Trophoblast cell (in vitro differentiated cells and primary cell): Measurements from ENCODE around the gene PHLDB3.

ENCODE experiments used
- DNase-seq, 2 donors: peaks; one replicate each; pipeline ENCODE4 v3.0.0-alpha.2; 2016
- H2AFZ ChIP-seq: 2 replicates; pipeline ENCODE4 v1.6.1; 2013; ENCODE audit warnings: low read length, moderate library complexity, mild to moderate bottlenecking; ENCODE audit not compliant: insufficient read depth, poor library complexity
- H2AK5ac ChIP-seq: 2 replicates; pipeline ENCODE4 v1.6.1; 2013; ENCODE audit warnings: mild to moderate bottlenecking, low read length
- H2BK120ac ChIP-seq: 2 replicates; pipeline ENCODE4 v1.6.1; 2013; ENCODE audit warnings: low read length, mild to moderate bottlenecking, moderate library complexity; ENCODE audit not compliant: insufficient read depth, poor library complexity
- H2BK12ac ChIP-seq: 2 replicates; pipeline ENCODE4 v1.6.1; 2013; ENCODE audit warnings: mild to moderate bottlenecking, low read length, moderate library complexity
- H2BK5ac ChIP-seq: 2 replicates; pipeline ENCODE4 v1.6.1; 2013; ENCODE audit warnings: low read length, low read depth, moderate library complexity, mild to moderate bottlenecking; ENCODE audit not compliant: poor library complexity
- H3K14ac ChIP-seq: 2 replicates; pipeline ENCODE4 v1.6.1; 2013; ENCODE audit warnings: mild to moderate bottlenecking, low read length
- H3K18ac ChIP-seq: 2 replicates; pipeline ENCODE4 v1.6.1; 2013; ENCODE audit warnings: mild to moderate bottlenecking, low read length
- H3K23ac ChIP-seq: 2 replicates; pipeline ENCODE4 v1.6.1; 2013; ENCODE audit warnings: low read length
- H3K27ac ChIP-seq: 2 replicates; pipeline ENCODE4 v1.5.1; 2013; ENCODE audit warnings: low read depth, mild to moderate bottlenecking, inconsistent platforms, low read length, moderate library complexity
- H3K27me3 ChIP-seq: 2 replicates; pipeline ENCODE4 v1.6.1; 2013; ENCODE audit warnings: inconsistent platforms, mild to moderate bottlenecking, low read length, moderate library complexity; ENCODE audit not compliant: insufficient read depth
- H3K36me3 ChIP-seq, 2 experiments: 1 replicate in 1 of 2; 2 replicates in 1 of 2; pipeline ENCODE4 v1.6.1; 2013; ENCODE audit warnings: low read length in 2 of 2, mild to moderate bottlenecking in 2 of 2, moderate library complexity in 1 of 2; ENCODE audit not compliant: insufficient read depth in 2 of 2, control insufficient read depth in 1 of 2
- H3K4ac ChIP-seq: 2 replicates; pipeline ENCODE4 v1.6.1; 2013; ENCODE audit warnings: low read depth, mild to moderate bottlenecking, low read length, moderate library complexity
- H3K4me1 ChIP-seq, 2 experiments: 1 replicate in 1 of 2; 2 replicates in 1 of 2; pipeline ENCODE4 v1.6.1; 2013; ENCODE audit warnings: low read length in 2 of 2, mild to moderate bottlenecking in 2 of 2, moderate library complexity in 1 of 2; ENCODE audit not compliant: insufficient read depth in 2 of 2, control insufficient read depth in 1 of 2
- H3K4me2 ChIP-seq: 2 replicates; pipeline ENCODE4 v1.6.1; 2013; ENCODE audit warnings: inconsistent platforms, mild to moderate bottlenecking, low read length, moderate library complexity
- H3K4me3 ChIP-seq: 2 replicates; pipeline ENCODE4 v1.5.1; 2013; ENCODE audit warnings: mild to moderate bottlenecking, low read depth, low read length, inconsistent platforms
- H3K79me1 ChIP-seq: one replicate; pipeline ENCODE4 v1.6.1; 2013; ENCODE audit warnings: low read length
- H3K79me2 ChIP-seq: 2 replicates; pipeline ENCODE4 v1.6.1; 2013; ENCODE audit warnings: low read length, mild to moderate bottlenecking; ENCODE audit not compliant: control insufficient read depth, insufficient read depth, poor library complexity
- H3K9ac ChIP-seq: 2 replicates; pipeline ENCODE4 v1.6.1; 2013; ENCODE audit warnings: mild to moderate bottlenecking, low read length
- H3K9me3 ChIP-seq: 2 replicates; pipeline ENCODE4 v1.6.1; 2013; ENCODE audit warnings: low read depth, mild to moderate bottlenecking, control low read depth, inconsistent platforms, low read length; ENCODE audit not compliant: insufficient read depth
- H4K12ac ChIP-seq: 2 replicates; pipeline ENCODE4 v1.6.1; 2013; ENCODE audit warnings: low read depth, mild to moderate bottlenecking, low read length, moderate library complexity
- H4K8ac ChIP-seq: 2 replicates; pipeline ENCODE4 v1.6.1; 2013; ENCODE audit warnings: low read depth, mild to moderate bottlenecking, low read length, moderate library complexity
- H4K91ac ChIP-seq: one replicate; pipeline ENCODE4 v1.6.1; 2013; ENCODE audit warnings: low read depth, mild to moderate bottlenecking, low read length, moderate library complexity
- WGBS: extraction: QIAGEN DNeasy Blood & Tissue Kit; methylation state at CpG from one replicate; pipeline ENCODE4 v1.1.7; 2013; ENCODE audit warnings: missing lambda C conversion rate; ENCODE audit not compliant: insufficient read length, insufficient coverage; ENCODE audit errors: extremely low coverage; 5-methylcytosine and 5-hydroxymethylcytosine counted together

The PHLDB3 gene

GRCh38 chr19:43430142-43430710, 74.3 kb downstream of the PHLDB3 start:
- H2AK5ac ChIP-seq: no peak overlapping the region
- no peaks in the 10 kb centered on the region for H3K36me3 ChIP-seq
- H3K4ac ChIP-seq: no peak overlapping the region
- no peak overlapping the region for H3K18ac ChIP-seq
- no peak overlapping the region for H4K8ac ChIP-seq
- H3K9me3 ChIP-seq: no peaks in the 10 kb centered on the region
- no CpG with 5 or more reads among the region's 6 CpGs for WGBS
- no peak overlapping the region for H2BK120ac ChIP-seq
- H3K27ac ChIP-seq: no peak overlapping the region
- H2BK12ac ChIP-seq: no peak overlapping the region
- H3K27me3 ChIP-seq: no peaks in the 10 kb centered on the region
- no peak overlapping the region for H3K9ac ChIP-seq
- no peak overlapping the region for H3K14ac ChIP-seq
- no peaks in the 10 kb centered on the region for H3K79me1 ChIP-seq
- no peak overlapping the region for H3K23ac ChIP-seq
- no peaks in the 10 kb centered on the region for H3K79me2 ChIP-seq
- no peak overlapping the region for H2BK5ac ChIP-seq
- H3K4me3 ChIP-seq: no peak overlapping the region
- no peak overlapping the region for H3K4me2 ChIP-seq
- H4K91ac ChIP-seq: no peak overlapping the region
- DNase-seq: no peak
- H2AFZ ChIP-seq: no peak overlapping the region
- H4K12ac ChIP-seq: no peak overlapping the region
- H3K4me1 ChIP-seq: no peaks in the 10 kb centered on the region

GRCh38 chr19:43429395-43429794, 75.2 kb downstream of the PHLDB3 start:
- H3K4me2 ChIP-seq: no peak overlapping the region
- H3K4me3 ChIP-seq: no peak overlapping the region
- H4K8ac ChIP-seq: no peak overlapping the region
- H3K4me1 ChIP-seq: no peaks in the 10 kb centered on the region
- H2BK12ac ChIP-seq: no peak overlapping the region
- no peak overlapping the region for H3K27ac ChIP-seq
- H3K23ac ChIP-seq: no peak overlapping the region
- no peak overlapping the region for H2AFZ ChIP-seq
- no peak overlapping the region for H3K14ac ChIP-seq
- no peaks in the 10 kb centered on the region for H3K27me3 ChIP-seq
- H3K4ac ChIP-seq: no peak overlapping the region
- no peak overlapping the region for H3K9ac ChIP-seq
- no peaks in the 10 kb centered on the region for H3K36me3 ChIP-seq
- H2BK5ac ChIP-seq: no peak overlapping the region
- H2BK120ac ChIP-seq: no peak overlapping the region
- H2AK5ac ChIP-seq: no peak overlapping the region
- H3K79me1 ChIP-seq: no peaks in the 10 kb centered on the region
- H3K9me3 ChIP-seq: no peaks in the 10 kb centered on the region
- no peak overlapping the region for H4K91ac ChIP-seq
- no peaks in the 10 kb centered on the region for H3K79me2 ChIP-seq
- no peak for DNase-seq
- H3K18ac ChIP-seq: no peak overlapping the region
- H4K12ac ChIP-seq: no peak overlapping the region
- WGBS: no CpG with 5 or more reads among the region's 7 CpGs

DNA sequence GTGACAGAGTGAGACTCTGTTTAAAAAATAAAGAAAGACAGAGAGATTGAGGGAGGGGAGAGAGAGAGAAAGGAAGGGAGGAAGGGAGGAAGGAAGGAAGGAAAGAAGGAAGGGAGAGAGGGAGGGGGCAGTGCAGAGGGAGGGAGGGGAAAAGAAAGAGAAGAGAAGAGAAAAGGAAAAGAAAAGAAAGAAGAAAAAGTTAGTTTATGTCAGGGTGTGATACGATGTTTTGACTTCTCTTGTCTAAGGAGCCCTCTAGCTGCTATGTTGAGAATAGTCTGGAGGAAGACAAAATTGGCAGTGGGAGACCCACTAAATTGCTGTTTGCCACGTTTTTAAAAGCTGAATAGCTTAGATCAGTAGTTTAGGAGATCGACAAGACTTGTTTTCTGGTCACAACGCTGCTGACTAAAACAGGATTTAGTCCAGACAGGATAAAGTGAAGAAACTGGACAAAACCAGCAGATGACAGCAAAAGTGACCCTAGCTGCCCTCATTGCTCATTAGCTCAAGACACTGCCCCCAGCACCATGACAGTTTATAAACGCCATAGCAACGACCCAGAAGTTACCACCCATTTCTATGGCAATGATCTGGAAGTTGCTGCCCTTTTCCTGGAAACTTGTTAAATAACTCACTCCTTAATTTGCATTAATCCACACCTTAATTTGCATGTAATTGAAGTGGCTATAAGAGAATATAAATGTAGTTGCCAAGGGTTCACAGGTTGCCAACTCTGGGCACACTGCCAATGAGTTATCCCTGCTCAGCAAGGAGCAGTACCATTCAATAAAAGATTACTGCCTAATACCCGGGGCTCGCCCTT, 78.8 kb downstream of the PHLDB3 start:
- H3K9me3 ChIP-seq: no peaks in the 10 kb centered on the region
- no peak overlapping the region for H3K14ac ChIP-seq
- no peak overlapping the region for H2BK120ac ChIP-seq
- H2AK5ac ChIP-seq: no peak overlapping the region
- H4K91ac ChIP-seq: no peak overlapping the region
- no peaks in the 10 kb centered on the region for H3K79me2 ChIP-seq
- WGBS: no CpG with 5 or more reads among the region's 8 CpGs
- no peak overlapping the region for H3K18ac ChIP-seq
- no peak overlapping the region for H4K12ac ChIP-seq
- no peak overlapping the region for H2AFZ ChIP-seq
- H2BK12ac ChIP-seq: no peak overlapping the region
- no peak overlapping the region for H3K4me2 ChIP-seq
- no peak overlapping the region for H3K4me3 ChIP-seq
- H2BK5ac ChIP-seq: no peak overlapping the region
- no peaks in the 10 kb centered on the region for H3K36me3 ChIP-seq
- H3K79me1 ChIP-seq: no peaks in the 10 kb centered on the region
- no peaks in the 10 kb centered on the region for H3K4me1 ChIP-seq
- no peak overlapping the region for H3K9ac ChIP-seq
- H3K27me3 ChIP-seq: no peaks in the 10 kb centered on the region
- H3K27ac ChIP-seq: no peak overlapping the region
- no peak overlapping the region for H4K8ac ChIP-seq
- no peak overlapping the region for H3K4ac ChIP-seq
- DNase-seq: no peak
- no peak overlapping the region for H3K23ac ChIP-seq
